SK-N-SH (cell line): ENCODE measurements around the gene SPSB3. TPM values are rescaled to one million over a fixed set of nuclear protein-coding genes. Genes with fewer than 3 reads are reported as not detected.

ENCODE experiments used
- CTCF ChIA-PET: fragments of 300-600, 350-600 bp; formaldehyde crosslinking; extraction: SDS; loops from one replicate; lab custom pipeline; 2021; lab: Yijun Ruan, JAX
- POLR2A ChIA-PET: fragments of 350-600 bp; sonication (Branson Sonifier 250); formaldehyde crosslinking; extraction: SDS; loops from one replicate; lab custom pipeline; 2020; ENCODE audit warnings: antibody characterized with exemption, inconsistent platforms; lab: Yijun Ruan, JAX
- DNase-seq: peaks from one replicate; pipeline ENCODE4 v3.0.0; 2012
- H2AFZ ChIP-seq: fragments of 200-600 bp; sonication (generic); 2 replicates; pipeline ENCODE4 v1.8.1; 2016; ENCODE audit warnings: antibody characterized with exemption, mild to moderate bottlenecking, low read depth
- H3F3A ChIP-seq: fragments of 200-600 bp; sonication (generic); replicated peaks from 2 replicates; pipeline ENCODE3; 2016; ENCODE audit warnings: antibody characterized with exemption, mild to moderate bottlenecking; ENCODE audit not compliant: insufficient read depth
- H3K27ac ChIP-seq, 2 experiments: fragments of 200-500 bp in 1 of 2; fragments of 200-600 bp in 1 of 2; sonication (Bioruptor generic) in 1 of 2; sonication (generic), shearing (Covaris generic) in 1 of 2; 2 replicates each; pipeline versions ENCODE4 v1.5.1 to v1.6.1; 2014 to 2016; ENCODE audit warnings: low read depth in 2 of 2, inconsistent platforms in 1 of 2, low read length in 1 of 2, mild to moderate bottlenecking in 1 of 2, mixed read lengths in 1 of 2
- H3K27me3 ChIP-seq: fragments of 200-600 bp; sonication (generic), shearing (Covaris generic); 2 replicates; pipeline ENCODE4 v1.6.1; 2016; ENCODE audit warnings: mixed run types; ENCODE audit not compliant: insufficient read depth
- H3K36me3 ChIP-seq, 2 experiments: fragments of 200-500 bp in 1 of 2; fragments of 200-600 bp in 1 of 2; sonication (Bioruptor generic) in 1 of 2; sonication (generic) in 1 of 2; replicated peaks in 1 of 2; 2 replicates each; pipeline versions ENCODE3 to v1.5.1; 2014 to 2016; ENCODE audit warnings: low read length in 1 of 2, mild to moderate bottlenecking in 1 of 2; ENCODE audit not compliant: insufficient read depth in 2 of 2, control insufficient read depth in 1 of 2
- H3K4me1 ChIP-seq, 2 experiments: fragments of 200-500 bp in 1 of 2; fragments of 200-600 bp in 1 of 2; sonication (Bioruptor generic) in 1 of 2; sonication (generic), shearing (Covaris generic) in 1 of 2; 2 replicates each; pipeline versions ENCODE4 v1.5.1 to v1.6.1; 2014 to 2016; ENCODE audit warnings: low read depth in 1 of 2, low read length in 1 of 2, mixed run types in 1 of 2; ENCODE audit not compliant: insufficient read depth in 2 of 2, control insufficient read depth in 1 of 2
- H3K4me2 ChIP-seq: fragments of 200-600 bp; sonication (generic), shearing (Covaris generic); 2 replicates; pipeline ENCODE4 v1.6.1; 2017; ENCODE audit warnings: mixed run types
- H3K4me3 ChIP-seq, 2 experiments: fragments of 200-500 bp in 1 of 2; fragments of 200-600 bp in 1 of 2; sonication (Bioruptor generic) in 1 of 2; sonication (generic), shearing (Covaris generic) in 1 of 2; 2 replicates each; pipeline versions ENCODE4 v1.5.1 to v1.8.1; 2014 to 2016; ENCODE audit warnings: low read depth in 2 of 2, inconsistent platforms in 1 of 2, low read length in 1 of 2, mild to moderate bottlenecking in 1 of 2, mixed read lengths in 1 of 2, moderate library complexity in 1 of 2
- H3K79me2 ChIP-seq: fragments of 200-600 bp; sonication (generic); 2 replicates; pipeline ENCODE4 v1.8.1; 2017; ENCODE audit warnings: mild to moderate bottlenecking; ENCODE audit not compliant: insufficient read depth
- H3K9ac ChIP-seq: fragments of 200-600 bp; sonication (generic); 2 replicates; pipeline ENCODE4 v1.6.1; 2017; ENCODE audit warnings: mixed run types
- H3K9me2 ChIP-seq: fragments of 200-600 bp; sonication (generic); 2 replicates; pipeline ENCODE4 v1.6.1; 2017; ENCODE audit warnings: mixed run types
- H3K9me3 ChIP-seq: fragments of 200-600 bp; sonication (generic); 2 replicates; pipeline ENCODE4 v1.6.1; 2017; ENCODE audit warnings: mixed run types, mild to moderate bottlenecking, moderate library complexity
- H4K20me1 ChIP-seq: fragments of 200-600 bp; sonication (generic); 2 replicates; pipeline ENCODE4 v1.6.1; 2017; ENCODE audit warnings: mild to moderate bottlenecking, mixed run types; ENCODE audit not compliant: insufficient read depth
- EP300 ChIP-seq, 2 experiments: IDR thresholded peaks; 2 replicates each; pipeline versions ENCODE4 v1.4.0 to v1.6.1; 2012; ENCODE audit warnings: borderline replicate concordance in 1 of 2, low read depth in 1 of 2, low read length in 1 of 2
- EZH2phosphoT487 ChIP-seq: fragments of 200-600 bp; sonication (generic); IDR thresholded peaks from 2 replicates; pipeline ENCODE4 v1.6.1; 2017; ENCODE audit warnings: low read depth, mixed run types, mild to moderate bottlenecking, antibody characterized with exemption, moderate library complexity, borderline replicate concordance
- FOSL2 ChIP-seq: IDR thresholded peaks from 2 replicates; pipeline ENCODE4 v1.4.0; 2012; ENCODE audit warnings: low read depth, mild to moderate bottlenecking, moderate library complexity, borderline replicate concordance
- FOXJ3 ChIP-seq: sonication (generic); formaldehyde crosslinking; IDR thresholded peaks from 2 replicates; pipeline ENCODE4 v1.5.1; 2020; ENCODE audit warnings: mild to moderate bottlenecking, missing genetic modification reagents
- JUND ChIP-seq: IDR thresholded peaks from 2 replicates; pipeline ENCODE4 v1.4.0; 2012
- MEF2A ChIP-seq: IDR thresholded peaks from 2 replicates; pipeline ENCODE4 v1.4.0; 2012; ENCODE audit warnings: low read depth, borderline replicate concordance
- NFIC ChIP-seq: IDR thresholded peaks from 2 replicates; pipeline ENCODE4 v1.4.0; 2012; ENCODE audit warnings: borderline replicate concordance
- NRF1 ChIP-seq: IDR thresholded peaks from 2 replicates; pipeline ENCODE4 v1.6.1; 2012; ENCODE audit warnings: low read depth, mild to moderate bottlenecking, low read length
- PBX3 ChIP-seq: IDR thresholded peaks from 2 replicates; pipeline ENCODE4; 2012
- POLR2AphosphoS5 ChIP-seq: IDR thresholded peaks from 2 replicates; pipeline ENCODE4 v1.6.1; 2012; ENCODE audit warnings: low read depth, low read length
- RAD21 ChIP-seq: IDR thresholded peaks from 2 replicates; pipeline ENCODE4 v1.6.1; 2012; ENCODE audit warnings: mild to moderate bottlenecking, low read length
- USF1 ChIP-seq: IDR thresholded peaks from 2 replicates; pipeline ENCODE4 v1.4.0; 2012; ENCODE audit warnings: low read depth, borderline replicate concordance
- YY1 ChIP-seq: IDR thresholded peaks from 2 replicates; pipeline ENCODE4 v1.4.0; 2012; ENCODE audit warnings: low read depth, mild to moderate bottlenecking
- WGBS: methylation state at CpG from one replicate; pipeline ENCODE4 v1.1.6; 2017; ENCODE audit warnings: low lambda C conversion rate; 5-methylcytosine and 5-hydroxymethylcytosine counted together
- polyA plus RNA-seq, 3 experiments: library from polyadenylated mRNA; depleted of rRNA; stranded (reverse); fragments of >200 nt; gene quantifications; 2 replicates each; pipeline ENCODE4 v1.2.3, GENCODE V29; 2012
- TF ChIP-seq, protein P1 (sequence below): IDR thresholded peaks from 2 replicates; pipeline ENCODE4 v1.4.0; 2012; ENCODE audit warnings: low read depth, borderline replicate concordance
- TF ChIP-seq, protein P2 (sequence below): fragments of 150-350 bp; IDR thresholded peaks from 2 replicates; pipeline ENCODE4 v1.6.1; 2017; ENCODE audit warnings: antibody characterized with exemption, low read length, low read depth, borderline replicate concordance

SPSB3 gene
- polyA plus RNA-seq, 1 of the 3 experiments (the other 2 are of a cell fraction), result 40.6 TPM

DNA sequence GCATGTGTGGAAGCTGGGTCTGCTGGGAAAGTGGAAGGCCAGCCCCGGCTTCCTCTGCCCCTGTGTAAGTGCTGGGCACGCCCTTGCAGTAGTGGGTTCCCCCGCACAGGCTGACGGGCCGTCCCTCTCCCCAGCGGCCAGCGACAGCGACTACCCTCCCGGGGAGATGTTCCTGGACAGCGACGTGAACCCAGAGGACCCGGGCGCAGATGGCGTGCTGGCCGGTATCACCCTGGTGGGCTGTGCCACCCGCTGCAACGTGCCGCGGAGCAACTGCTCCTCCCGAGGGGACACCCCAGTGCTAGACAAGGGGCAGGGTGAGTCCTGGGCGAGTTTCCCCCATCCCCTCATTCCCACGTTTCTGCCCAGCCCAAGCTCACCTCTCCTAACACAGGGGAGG lies 16.5 kb downstream of the SPSB3 start:
- Histone ChIP-seq H3K9me2 (no peaks in the 10 kb centered on the region), H3K4me1 (peaks cover 0 to 12% of the 10 kb centered on the region in 2 experiments; a peak in 1 of 4 replicates), H3K9me3 (no peaks in the 10 kb centered on the region), H3K79me2 (no peaks in the 10 kb centered on the region), H3K27me3 (no peaks in the 10 kb centered on the region), H3F3A (peaks cover 5% of the 10 kb centered on the region), H2AFZ (no peak overlapping the region), H3K4me3 (no peak overlapping the region), H4K20me1 (0 out of 2 replicates have a peak, but pooled peaks cover 5% of the 10 kb centered on the region), H3K4me2 (no peak overlapping the region), H3K36me3 (peaks cover 6 to 75% of the 10 kb centered on the region in 2 experiments), H3K27ac (no peak overlapping the region), H3K9ac (no peak overlapping the region)
- no peak for DNase-seq
- WGBS, result 55% methylated on average over 2 of the region's 22 CpGs
- ChIA-PET POLR2A (no interaction called here), CTCF (interaction anchor here (1.3 to 1.8 kb wide), 4 partner anchors 11 to 163 kb away, joined by 3 to 8 read pairs (median 4); partner anchors contain the start of gene MAPK8IP3)
- TF ChIP-seq JUND (no peak), USF1 (no peak), POLR2AphosphoS5 (no peak), FOSL2 (no peak)

GRCh38 chr16:1764971-1765370 lies 17.4 kb downstream of the SPSB3 start:
- no peak overlapping the region for H3K4me2 ChIP-seq
- peaks cover 1% of the 10 kb centered on the region for H3F3A ChIP-seq

DNA sequence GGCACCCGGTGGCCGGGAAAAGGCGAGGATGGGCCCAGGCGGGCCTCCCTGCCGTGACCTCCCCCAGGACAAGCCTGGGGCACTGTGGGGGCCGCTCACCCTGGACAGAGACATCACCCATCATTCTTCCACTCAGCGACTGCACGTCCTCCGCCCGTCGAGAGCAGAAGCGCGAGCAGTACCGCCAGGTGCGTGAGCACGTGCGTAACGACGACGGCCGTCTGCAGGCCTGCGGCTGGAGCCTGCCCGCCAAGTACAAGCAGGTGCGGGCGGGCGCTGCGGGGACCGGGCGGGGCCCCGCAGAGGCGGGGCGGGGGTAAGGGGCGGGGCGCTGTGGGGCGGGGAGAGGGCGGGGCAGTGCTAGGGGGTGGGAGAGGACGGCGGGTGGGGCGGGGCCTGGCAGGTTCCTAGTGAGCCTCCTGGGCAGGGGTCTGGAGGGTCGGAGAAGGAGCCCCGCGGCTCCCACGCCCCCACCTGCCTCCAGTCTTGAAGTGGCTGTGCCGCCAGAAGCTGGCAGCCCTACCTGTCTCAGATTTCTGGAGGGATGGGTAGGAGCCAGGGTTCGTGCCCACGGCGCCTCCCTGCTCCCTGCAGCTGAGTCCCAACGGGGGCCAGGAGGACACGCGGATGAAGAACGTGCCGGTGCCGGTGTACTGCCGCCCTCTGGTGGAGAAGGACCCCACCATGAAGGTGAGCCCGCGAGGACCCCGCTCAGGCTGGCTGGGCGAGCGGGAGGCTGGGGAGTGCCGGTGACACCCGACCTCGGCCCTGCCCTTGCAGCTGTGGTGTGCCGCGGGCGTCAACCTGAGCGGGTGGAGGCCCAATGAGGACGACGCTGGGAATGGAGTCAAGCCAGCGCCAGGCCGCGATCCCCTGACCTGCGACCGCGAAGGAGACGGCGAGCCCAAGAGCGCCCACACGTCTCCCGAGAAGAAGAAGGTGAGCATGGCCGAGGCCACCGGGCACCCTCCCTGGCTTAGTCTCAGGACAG lies 18.6 kb downstream of the SPSB3 start:
- H3K9me3 ChIP-seq, result no peaks in the 10 kb centered on the region
- no peak overlapping the region for H3K4me2 ChIP-seq
- H3K79me2 ChIP-seq, result no peaks in the 10 kb centered on the region
- no peaks in the 10 kb centered on the region for H4K20me1 ChIP-seq
- ChIA-PET POLR2A (interaction anchor here (1.2 kb wide), 1 partner anchor 14 kb away, joined by 3 read pairs; no protein-coding TSS in a partner anchor), CTCF (interaction anchor here (1.2 to 1.9 kb wide), 4 partner anchors 9 to 165 kb away, joined by 3 to 7 read pairs (median 4); partner anchors contain the start of genes EME2, MAPK8IP3 and MRPS34)
- 93% methylated on average over 56 of the region's 81 CpGs for WGBS
- peak overlapping the region in 1 of 2 experiments; percentile 32; a peak in 1 of 4 replicates for H3K4me3 ChIP-seq
- DNase-seq, result peak; percentile 75
- no peaks in the 10 kb centered on the region for H3K27me3 ChIP-seq
- H3K27ac ChIP-seq, result no peak overlapping the region
- no peaks in the 10 kb centered on the region for H3K4me1 ChIP-seq
- H3F3A ChIP-seq, result no peaks in the 10 kb centered on the region
- peaks cover 0 to 75% of the 10 kb centered on the region in 2 experiments for H3K36me3 ChIP-seq
- no peak overlapping the region for H2AFZ ChIP-seq
- H3K9me2 ChIP-seq, result no peaks in the 10 kb centered on the region
- no peak overlapping the region for H3K9ac ChIP-seq
- TF ChIP-seq, protein P1, sequence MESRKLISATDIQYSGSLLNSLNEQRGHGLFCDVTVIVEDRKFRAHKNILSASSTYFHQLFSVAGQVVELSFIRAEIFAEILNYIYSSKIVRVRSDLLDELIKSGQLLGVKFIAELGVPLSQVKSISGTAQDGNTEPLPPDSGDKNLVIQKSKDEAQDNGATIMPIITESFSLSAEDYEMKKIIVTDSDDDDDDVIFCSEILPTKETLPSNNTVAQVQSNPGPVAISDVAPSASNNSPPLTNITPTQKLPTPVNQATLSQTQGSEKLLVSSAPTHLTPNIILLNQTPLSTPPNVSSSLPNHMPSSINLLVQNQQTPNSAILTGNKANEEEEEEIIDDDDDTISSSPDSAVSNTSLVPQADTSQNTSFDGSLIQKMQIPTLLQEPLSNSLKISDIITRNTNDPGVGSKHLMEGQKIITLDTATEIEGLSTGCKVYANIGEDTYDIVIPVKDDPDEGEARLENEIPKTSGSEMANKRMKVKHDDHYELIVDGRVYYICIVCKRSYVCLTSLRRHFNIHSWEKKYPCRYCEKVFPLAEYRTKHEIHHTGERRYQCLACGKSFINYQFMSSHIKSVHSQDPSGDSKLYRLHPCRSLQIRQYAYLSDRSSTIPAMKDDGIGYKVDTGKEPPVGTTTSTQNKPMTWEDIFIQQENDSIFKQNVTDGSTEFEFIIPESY, result no peak
- TF ChIP-seq, protein P2, sequence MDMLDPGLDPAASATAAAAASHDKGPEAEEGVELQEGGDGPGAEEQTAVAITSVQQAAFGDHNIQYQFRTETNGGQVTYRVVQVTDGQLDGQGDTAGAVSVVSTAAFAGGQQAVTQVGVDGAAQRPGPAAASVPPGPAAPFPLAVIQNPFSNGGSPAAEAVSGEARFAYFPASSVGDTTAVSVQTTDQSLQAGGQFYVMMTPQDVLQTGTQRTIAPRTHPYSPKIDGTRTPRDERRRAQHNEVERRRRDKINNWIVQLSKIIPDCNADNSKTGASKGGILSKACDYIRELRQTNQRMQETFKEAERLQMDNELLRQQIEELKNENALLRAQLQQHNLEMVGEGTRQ, result no peak
- TF ChIP-seq PBX3 (no peak), YY1 (no peak), NRF1 (no peak), RAD21 (0 out of 2 replicates have a peak, but pooled peaks have one; percentile 10), MEF2A (no peak)

More at GRCh38 chr16:1764971-1765370, 17.4 kb downstream of the SPSB3 start:
- H2AFZ ChIP-seq, result no peak overlapping the region
- H3K27ac ChIP-seq, result no peak overlapping the region
- no peak for DNase-seq
- ChIA-PET CTCF (interaction anchor here (1.3 to 1.8 kb wide), 4 partner anchors 10 to 164 kb away, joined by 3 to 8 read pairs (median 4); partner anchors contain the start of gene MAPK8IP3), POLR2A (interaction anchor here (1.2 kb wide), 1 partner anchor 12 kb away, joined by 3 read pairs; no protein-coding TSS in a partner anchor)
- no peak for TF ChIP-seq NFIC
- no peak for TF ChIP-seq EZH2phosphoT487
- TF ChIP-seq FOXJ3 (CRISPR knock-in tag), result no peak
- TF ChIP-seq RAD21, result no peak
- no peak for TF ChIP-seq EP300 (IDR thresholded peaks at IDR 0.05; ENCODE audit: borderline replicate concordance in 1 of 2, low read depth in 1 of 2, low read length in 1 of 2)
- H3K79me2 ChIP-seq, result no peaks in the 10 kb centered on the region
- peaks cover under 1 to 82% of the 10 kb centered on the region in 2 experiments for H3K36me3 ChIP-seq
- H3K27me3 ChIP-seq, result no peaks in the 10 kb centered on the region
- no peaks in the 10 kb centered on the region for H3K9me3 ChIP-seq
- no peak overlapping the region for H3K4me3 ChIP-seq
- H3K9me2 ChIP-seq, result no peaks in the 10 kb centered on the region
- WGBS, result 100% methylated on average over 3 of the region's 21 CpGs
- 0 out of 2 replicates have a peak, but pooled peaks cover 5% of the 10 kb centered on the region for H4K20me1 ChIP-seq
- peaks cover 0 to 4% of the 10 kb centered on the region in 2 experiments; a peak in 1 of 4 replicates for H3K4me1 ChIP-seq
- H3K9ac ChIP-seq, result no peak overlapping the region
